Tibial nerve (tissue), 4 donors: Measurements from ENCODE around the gene NEU1. TPM values are rescaled to one million over a fixed set of nuclear protein-coding genes. Genes with fewer than 3 reads are reported as not detected.
"Not testable (repeated sequence)": the region's sequence is repeated elsewhere in the genome, so short reads cannot be mapped to it uniquely, and the experiment has no call there.

Experiments used
- DNase-seq, 2 donors: peaks; one replicate each; pipeline ENCODE4 v3.0.0-alpha.2; 2019; ENCODE audit warnings: low spot score in 2 of 2
- H3K27ac ChIP-seq, 4 donors: fragments of 200-600 bp; sonication (generic) in 3 of 4; one replicate each; pipeline ENCODE4 v1.5.1; 2017 to 2019; ENCODE audit warnings: mild to moderate bottlenecking in 1 of 4
- H3K27me3 ChIP-seq, 2 donors: fragments of 200-600 bp; sonication (generic) in 1 of 2; one replicate each; pipeline versions ENCODE4 v1.5.1 to v1.6.0; 2017 to 2019
- H3K36me3 ChIP-seq, 3 donors: fragments of 200-600 bp; sonication (generic); one replicate each; pipeline ENCODE4 v1.5.1; 2018 to 2019
- H3K4me1 ChIP-seq, 4 donors: fragments of 200-600 bp; sonication (generic) in 3 of 4; one replicate each; pipeline ENCODE4 v1.5.1; 2017 to 2019
- H3K4me3 ChIP-seq, 4 donors: fragments of 200-600 bp; sonication (generic) in 3 of 4; one replicate each; pipeline ENCODE4 v1.5.1; 2017 to 2019; ENCODE audit warnings: mild to moderate bottlenecking in 1 of 4, moderate library complexity in 1 of 4
- H3K9me3 ChIP-seq, 4 donors: fragments of 200-600 bp; sonication (generic) in 3 of 4; one replicate each; pipeline ENCODE4 v1.5.1; 2017 to 2019
- CTCF ChIP-seq, 5 experiments: fragments of 200-600 bp in 3 of 5; fragments of 450-650 bp in 2 of 5; sonication (generic) in 3 of 5; IDR thresholded peaks; one replicate each; pipeline ENCODE4 v1.5.1; 2016 to 2019; ENCODE audit warnings: antibody characterized with exemption in 5 of 5, mild to moderate bottlenecking in 3 of 5, moderate library complexity in 2 of 5
- EP300 ChIP-seq, 2 donors: sonication (generic); formaldehyde crosslinking; IDR thresholded peaks; one replicate each; pipeline ENCODE4 v1.6.1; 2017; ENCODE audit warnings: antibody characterized with exemption in 2 of 2, mild to moderate bottlenecking in 1 of 2
- POLR2A ChIP-seq, 2 donors: fragments of 450-650 bp; IDR thresholded peaks; one replicate each; pipeline ENCODE4 v1.6.1; 2017; ENCODE audit warnings: antibody characterized with exemption in 2 of 2, mild to moderate bottlenecking in 2 of 2, moderate library complexity in 2 of 2
- WGBS, 2 donors: methylation state at CpG; one replicate each; pipeline ENCODE4 v1.1.5; 2018; 5-methylcytosine and 5-hydroxymethylcytosine counted together
- total RNA-seq, 4 donors: library from RNA; depleted of rRNA; stranded (reverse); fragments of >200 nt; gene quantifications; one replicate each; pipeline ENCODE4 v1.1.0, GENCODE V29; 2016

NEU1 gene
- total RNA-seq, 4 donors from 2014 or later = 25.8 to 44.6 (median 33.8) TPM

- Histone ChIP-seq H3K27me3 (no peaks in the 10 kb centered on the region), H3K4me1 (peaks cover 0 to 56% (median 29%) of the 10 kb centered on the region in 4 donors), H3K9me3 (no peaks in the 10 kb centered on the region), H3K27ac (peak overlapping the region; percentile 87 to 100 (median 94)), H3K4me3 (peak overlapping the region; percentile 29 to 72 (median 51)), H3K36me3 (no peaks in the 10 kb centered on the region)
- WGBS, 2 donors = 1 to 2% methylated on average over 13 of the region's 13 CpGs
- TF ChIP-seq POLR2A (IDR thresholded peaks at IDR 0.05) = peak; percentile 72 to 73
- TF ChIP-seq CTCF (IDR thresholded peaks at IDR 0.05) = no peak
- peak in 1 of 2 donors; percentile 22 for TF ChIP-seq EP300 (IDR thresholded peaks at IDR 0.05)
- DNase-seq = peak; percentile 84 to 88
These were observed 35.8 kb downstream of the NEU1 start for GRCh38 chr6:31826793-31827285.

- 38 to 44% methylated on average over 4 of the region's 4 CpGs for WGBS, 2 donors
- no peaks in the 10 kb centered on the region for H3K27me3 ChIP-seq
- H3K27ac ChIP-seq = peak overlapping the region; percentile 87 to 100 (median 94)
These were observed 37.1 kb downstream of the NEU1 start for GRCh38 chr6:31825553-31825952.

GRCh38 chr6:31823592-31824196, 38.9 kb downstream of the NEU1 start:
- not testable (repeated sequence) for H3K9me3 ChIP-seq, H3K36me3 ChIP-seq, DNase-seq, H3K27me3 ChIP-seq, H3K4me3 ChIP-seq
- 82 to 85% methylated on average over 9 of the region's 9 CpGs for WGBS, 2 donors
- TF ChIP-seq EP300 (IDR thresholded peaks at IDR 0.05) = peak in 1 of 2 donors; percentile 30
- peaks cover 0 to 72% (median 41%) of the 10 kb centered on the region in 4 donors for H3K4me1 ChIP-seq
- H3K27ac ChIP-seq = peak overlapping the region; percentile 90 to 100 (median 99)

More at GRCh38 chr6:31825553-31825952, 37.1 kb downstream of the NEU1 start:
- Histone ChIP-seq H3K9me3 (no peaks in the 10 kb centered on the region), H3K4me3 (no peak overlapping the region), H3K36me3 (no peaks in the 10 kb centered on the region), H3K4me1 (peaks cover 0 to 54% (median 26%) of the 10 kb centered on the region in 4 donors)
- TF ChIP-seq POLR2A (IDR thresholded peaks at IDR 0.05) = no peak
- TF ChIP-seq EP300 (IDR thresholded peaks at IDR 0.05) = no peak
- TF ChIP-seq CTCF (IDR thresholded peaks at IDR 0.05) = no peak
- DNase-seq = no peak

GRCh38 chr6:31822036-31822821, 40.4 kb downstream of the NEU1 start:
- 2% methylated on average over 25 of the region's 25 CpGs for WGBS, 2 donors
- peak; percentile 77 to 88 for DNase-seq
- H3K4me3 ChIP-seq = peak overlapping the region; percentile 38 to 67 (median 54)
- H3K36me3 ChIP-seq = no peaks in the 10 kb centered on the region
- TF ChIP-seq POLR2A (IDR thresholded peaks at IDR 0.05) (peak; percentile 84 to 94), EP300 (IDR thresholded peaks at IDR 0.05) (peak; percentile 8 to 99), CTCF (IDR thresholded peaks at IDR 0.05) (no peak)
- H3K4me1 ChIP-seq = peaks cover 0 to 84% (median 51%) of the 10 kb centered on the region in 4 donors
- no peaks in the 10 kb centered on the region for H3K27me3 ChIP-seq
- no peaks in the 10 kb centered on the region for H3K9me3 ChIP-seq
- peak overlapping the region; percentile 90 to 100 (median 99) for H3K27ac ChIP-seq

GRCh38 chr6:31821301-31822035, 41.2 kb downstream of the NEU1 start:
- H3K27ac ChIP-seq = peak overlapping the region; percentile 90 to 100 (median 99)
- H3K4me1 ChIP-seq = peaks cover 0 to 82% (median 50%) of the 10 kb centered on the region in 4 donors
- TF ChIP-seq POLR2A (IDR thresholded peaks at IDR 0.05) (peak; percentile 33 to 66), CTCF (IDR thresholded peaks at IDR 0.05) (no peak)
- no peaks in the 10 kb centered on the region for H3K9me3 ChIP-seq
- DNase-seq = peak in 1 of 2 donors; percentile 46
- no peaks in the 10 kb centered on the region for H3K27me3 ChIP-seq
- no peaks in the 10 kb centered on the region for H3K36me3 ChIP-seq
- peak overlapping the region; percentile 33 to 67 (median 54) for H3K4me3 ChIP-seq
- 3 to 7% methylated on average over 39 of the region's 39 CpGs for WGBS, 2 donors

GRCh38 chr6:31820399-31820798, 42.2 kb downstream of the NEU1 start:
- 90 to 91% methylated on average over 10 of the region's 10 CpGs for WGBS, 2 donors
- H3K36me3 ChIP-seq, H3K27me3 ChIP-seq, H3K9me3 ChIP-seq, DNase-seq, H3K4me3 ChIP-seq: not testable (repeated sequence)
- Histone ChIP-seq H3K4me1 (peaks cover 0 to 71% (median 39%) of the 10 kb centered on the region in 4 donors), H3K27ac (peak overlapping the region in 2 of 4 donors; percentile 99 to 100)
